ENCODE results near the gene ELMOD3. TPM values are rescaled to one million over a fixed set of nuclear protein-coding genes. Genes with fewer than 3 reads are reported as not detected.
"Not testable (repeated sequence)": the region's sequence is repeated elsewhere in the genome, so short reads cannot be mapped to it uniquely, and the experiment has no call there.

The ELMOD3 gene
- total RNA-seq, 4 donors from 2014 or later, result 13.3 to 37.8 (median 32.8) TPM

GRCh38 chr2:85330839-85331636, 23.5 kb upstream of the ELMOD3 start:
- H3K4me3 ChIP-seq, result no peak overlapping the region
- DNase-seq, result no peak
- peaks cover 1 to 22% (median 16%) of the 10 kb centered on the region in 4 donors for H3K4me1 ChIP-seq
- H3K27ac ChIP-seq, result no peak overlapping the region
- in situ Hi-C loops (cut with MboI; ENCODE audit: low pct_ligation_motif_present in 1 of 4, low pct_unique_long_range_greater_than_20kb in 1 of 4, low sequenced_read_pairs in 3 of 4) (no loop called here), intact Hi-C loops (cut with DNase I; ENCODE audit: low total_unique reads) (no loop called here)
- H3K36me3 ChIP-seq, result no peaks in the 10 kb centered on the region
- TF ChIP-seq CTCF (IDR thresholded peaks at IDR 0.05), result no peak
- TF ChIP-seq EP300 (IDR thresholded peaks at IDR 0.05; ENCODE audit: low read depth), result no peak
- TF ChIP-seq POLR2AphosphoS5 (IDR thresholded peaks at IDR 0.05), result no peak
- no peak for TF ChIP-seq POLR2A (IDR thresholded peaks at IDR 0.05)
- H3K9me3 ChIP-seq, result no peaks in the 10 kb centered on the region
- 64 to 78% methylated on average over 9 to 13 of the region's 13 CpGs for WGBS, 2 donors (ENCODE audit: low coverage in 1 of 2)
- no peaks in the 10 kb centered on the region for H3K27me3 ChIP-seq

- 98% methylated on average over 4 of the region's 4 CpGs; no CpG with 5 or more reads in 1 of the 2 donors for WGBS, 2 donors (ENCODE audit: low coverage in 1 of 2)
- DNase-seq; in situ Hi-C loops (cut with MboI; ENCODE audit: low pct_ligation_motif_present in 1 of 4, low pct_unique_long_range_greater_than_20kb in 1 of 4, low sequenced_read_pairs in 3 of 4): not testable (repeated sequence)
These were observed 20.7 kb upstream of the ELMOD3 start for GRCh38 chr2:85333877-85334276.

DNA sequence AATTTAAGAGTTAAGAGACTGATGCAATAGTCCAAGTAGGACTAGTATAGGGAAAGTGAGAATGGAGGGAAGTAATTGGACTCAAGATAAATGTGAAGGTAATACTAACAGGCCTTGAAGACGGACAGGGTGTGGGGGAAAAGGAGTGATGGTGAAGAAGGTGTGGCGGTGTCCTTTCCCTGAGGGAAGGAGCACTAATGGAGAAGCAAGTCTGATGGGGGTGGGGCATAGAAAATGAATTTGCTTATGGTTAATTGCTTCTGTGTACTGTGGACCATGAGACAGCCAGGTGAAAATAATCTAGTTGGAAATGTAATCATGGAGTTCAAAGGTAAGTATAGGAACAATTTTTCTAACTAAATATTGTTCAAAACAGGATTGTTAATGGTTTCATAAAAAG, 19.6 kb upstream of the ELMOD3 start:
- H3K4me1 ChIP-seq, result no peaks in the 10 kb centered on the region
- H3K27me3 ChIP-seq, result no peaks in the 10 kb centered on the region
- intact Hi-C loops (cut with DNase I; ENCODE audit: low total_unique reads), result no loop called here
- no peaks in the 10 kb centered on the region for H3K36me3 ChIP-seq
- in situ Hi-C loops (cut with MboI; ENCODE audit: low pct_ligation_motif_present in 1 of 4, low pct_unique_long_range_greater_than_20kb in 1 of 4, low sequenced_read_pairs in 3 of 4), result no loop called here
- no peak for DNase-seq
- TF ChIP-seq EP300 (IDR thresholded peaks at IDR 0.05; ENCODE audit: low read depth) (no peak), POLR2A (IDR thresholded peaks at IDR 0.05) (no peak), POLR2AphosphoS5 (IDR thresholded peaks at IDR 0.05) (no peak), CTCF (IDR thresholded peaks at IDR 0.05) (no peak)
- H3K27ac ChIP-seq, result no peak overlapping the region
- 45 to 85% methylated on average over 2 of the region's 2 CpGs for WGBS, 2 donors (ENCODE audit: low coverage in 1 of 2)
- H3K4me3 ChIP-seq, result no peak overlapping the region
- H3K9me3 ChIP-seq, result no peaks in the 10 kb centered on the region

More at GRCh38 chr2:85333877-85334276, 20.7 kb upstream of the ELMOD3 start:
- H3K36me3 ChIP-seq; intact Hi-C loops (cut with DNase I; ENCODE audit: low total_unique reads); H3K4me1 ChIP-seq; H3K27me3 ChIP-seq; H3K4me3 ChIP-seq; H3K27ac ChIP-seq; H3K9me3 ChIP-seq: not testable (repeated sequence)

DNA sequence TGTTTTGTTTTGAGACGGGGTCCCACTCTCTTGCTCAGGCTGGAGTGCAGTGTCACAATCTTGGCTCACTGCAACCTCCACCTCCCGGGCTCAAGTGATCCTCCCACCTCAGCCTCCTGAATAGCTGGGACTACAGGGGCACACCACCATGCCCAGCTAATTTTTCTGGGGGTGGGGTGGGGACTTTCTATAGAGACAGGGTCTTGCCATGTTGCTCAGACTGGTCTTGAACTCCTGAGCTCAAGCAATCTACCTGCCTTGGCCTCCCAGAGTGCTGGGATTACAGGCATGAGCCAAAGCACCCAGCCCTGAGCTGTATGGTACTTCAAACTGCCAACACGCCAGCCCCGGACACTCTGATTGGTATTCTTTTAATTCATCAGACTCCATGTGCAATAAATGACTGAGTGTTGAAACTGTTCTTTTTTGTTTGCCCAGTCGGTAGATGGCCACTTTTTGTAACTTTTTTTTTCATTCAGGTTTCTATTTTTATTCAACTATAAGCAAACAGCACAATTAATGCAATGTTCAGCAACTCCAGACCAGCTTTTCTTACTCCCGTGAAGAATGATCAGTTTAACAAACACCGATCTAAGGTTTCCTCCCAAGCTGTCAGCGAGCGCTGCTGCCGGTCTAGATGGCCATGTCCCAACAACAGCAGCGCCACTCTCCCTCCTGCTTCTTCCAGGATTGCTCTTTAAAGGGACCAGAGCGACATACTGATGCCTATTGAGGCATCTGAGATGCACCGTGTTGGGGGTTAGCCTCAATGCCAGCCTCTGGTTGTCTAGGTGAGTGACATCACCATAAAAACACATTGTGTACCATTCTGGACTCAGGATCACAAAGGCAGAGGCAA, 14.3 kb upstream of the ELMOD3 start:
- Histone ChIP-seq H3K36me3 (peaks cover 0 to 3% (median under 1%) of the 10 kb centered on the region in 4 donors), H3K9me3 (no peaks in the 10 kb centered on the region), H3K27me3 (no peaks in the 10 kb centered on the region), H3K27ac (no peak overlapping the region), H3K4me1 (no peaks in the 10 kb centered on the region), H3K4me3 (no peak overlapping the region)
- WGBS, 2 donors (ENCODE audit: low coverage in 1 of 2), result 28 to 38% methylated on average over 7 to 13 of the region's 13 CpGs
- TF ChIP-seq POLR2AphosphoS5 (IDR thresholded peaks at IDR 0.05) (no peak), CTCF (IDR thresholded peaks at IDR 0.05) (no peak), EP300 (IDR thresholded peaks at IDR 0.05; ENCODE audit: low read depth) (no peak), POLR2A (IDR thresholded peaks at IDR 0.05) (no peak)
- intact Hi-C loops (cut with DNase I; ENCODE audit: low total_unique reads), result no loop called here
- DNase-seq, result no peak
- in situ Hi-C loops (cut with MboI; ENCODE audit: low pct_ligation_motif_present in 1 of 4, low pct_unique_long_range_greater_than_20kb in 1 of 4, low sequenced_read_pairs in 3 of 4), result no loop called here
